Measurements from ENCODE around the gene LRRC1.

DNA sequence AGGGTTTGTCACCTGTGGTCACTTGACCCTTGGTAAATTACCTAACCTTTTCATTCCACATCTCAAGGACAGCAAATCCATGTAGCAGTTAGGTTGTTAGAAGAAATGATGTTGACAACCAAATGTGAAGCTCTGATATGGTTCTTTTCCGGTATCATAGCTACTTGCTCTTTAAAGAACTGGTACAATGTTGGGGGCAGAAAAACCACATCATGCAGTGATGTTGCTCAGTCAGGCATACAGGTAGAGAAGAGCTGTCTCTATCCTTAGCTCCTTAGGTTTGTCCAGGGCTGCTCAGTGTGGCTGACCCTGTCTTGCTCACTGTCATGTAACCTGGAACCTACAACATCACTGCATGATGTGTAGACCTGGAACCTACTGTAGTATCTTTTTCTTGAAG lies 135.5 kb downstream of the LRRC1 start:
- TF ChIP-seq, protein P1, sequence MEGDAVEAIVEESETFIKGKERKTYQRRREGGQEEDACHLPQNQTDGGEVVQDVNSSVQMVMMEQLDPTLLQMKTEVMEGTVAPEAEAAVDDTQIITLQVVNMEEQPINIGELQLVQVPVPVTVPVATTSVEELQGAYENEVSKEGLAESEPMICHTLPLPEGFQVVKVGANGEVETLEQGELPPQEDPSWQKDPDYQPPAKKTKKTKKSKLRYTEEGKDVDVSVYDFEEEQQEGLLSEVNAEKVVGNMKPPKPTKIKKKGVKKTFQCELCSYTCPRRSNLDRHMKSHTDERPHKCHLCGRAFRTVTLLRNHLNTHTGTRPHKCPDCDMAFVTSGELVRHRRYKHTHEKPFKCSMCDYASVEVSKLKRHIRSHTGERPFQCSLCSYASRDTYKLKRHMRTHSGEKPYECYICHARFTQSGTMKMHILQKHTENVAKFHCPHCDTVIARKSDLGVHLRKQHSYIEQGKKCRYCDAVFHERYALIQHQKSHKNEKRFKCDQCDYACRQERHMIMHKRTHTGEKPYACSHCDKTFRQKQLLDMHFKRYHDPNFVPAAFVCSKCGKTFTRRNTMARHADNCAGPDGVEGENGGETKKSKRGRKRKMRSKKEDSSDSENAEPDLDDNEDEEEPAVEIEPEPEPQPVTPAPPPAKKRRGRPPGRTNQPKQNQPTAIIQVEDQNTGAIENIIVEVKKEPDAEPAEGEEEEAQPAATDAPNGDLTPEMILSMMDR (IDR thresholded peaks at IDR 0.05; ENCODE audit: insufficient read depth, low read depth, low read length) = no peak
- TF ChIP-seq EZH2 (IDR thresholded peaks at IDR 0.05; ENCODE audit: insufficient read depth, low read length) = no peak

Data from astrocyte (in vitro differentiated cells and primary cell).